Activated naive CD8-positive, alpha-beta T cell treated with anti-CD3 and anti-CD28 coated beads, Interleukin-2, amount 10 ng/mL, durations not matched to agents 7 days and 5 days (primary cell): Measurements from ENCODE around the gene AIFM3. TPM values are rescaled to one million over a fixed set of nuclear protein-coding genes. Genes with fewer than 3 reads are reported as not detected.
A peak's percentile ranks its signal among the peaks of the same experiment; 100 is the strongest.

ENCODE experiments used
- ATAC-seq: fragments of 150-1000 bp; cut with Tn5 transposase; one replicate; pipeline ENCODE4 v1.10.0; 2021; ENCODE audit warnings: low read depth, moderate library complexity
- POLR2A ChIA-PET: fragments of 350-600 bp; sonication (Branson Sonifier 250); formaldehyde crosslinking; loops from one replicate; lab custom pipeline; 2021; ENCODE audit warnings: antibody characterized with exemption; lab: Charles Lee
- DNase-seq: peaks from one replicate; pipeline ENCODE4 v3.0.0; 2021
- H3K27ac Mint-ChIP-seq: one replicate; pipeline ENCODE4 v1.8.0; 2022; ENCODE audit warnings: mild to moderate bottlenecking, mixed read lengths
- H3K27me3 Mint-ChIP-seq: one replicate; pipeline ENCODE4 v1.8.0; 2022; ENCODE audit warnings: mild to moderate bottlenecking, moderate library complexity, mixed read lengths
- H3K36me3 Mint-ChIP-seq: one replicate; pipeline ENCODE4 v1.8.0; 2021; ENCODE audit warnings: mild to moderate bottlenecking, mixed read lengths
- H3K4me1 Mint-ChIP-seq: one replicate; pipeline ENCODE4 v1.8.0; 2021; ENCODE audit warnings: mixed read lengths
- H3K4me3 Mint-ChIP-seq: one replicate; pipeline ENCODE4 v1.8.0; 2022; ENCODE audit warnings: mild to moderate bottlenecking, moderate library complexity, mixed read lengths
- H3K9me3 Mint-ChIP-seq: one replicate; pipeline ENCODE4 v1.8.0; 2021; ENCODE audit warnings: mixed read lengths
- total RNA-seq, 2 experiments: library from RNA; stranded (reverse); gene quantifications; one replicate each; pipeline ENCODE4 v1.2.3, GENCODE V29; 2021

The AIFM3 gene
- total RNA-seq, 2 experiments from 2014 or later = 0.37 to 0.94 TPM

- Mint-ChIP-seq H3K27ac (no peak overlapping the region), H3K27me3 (no peaks in the 10 kb centered on the region), H3K4me1 (peaks cover 8% of the 10 kb centered on the region), H3K4me3 (no peak overlapping the region), H3K9me3 (no peaks in the 10 kb centered on the region), H3K36me3 (no peaks in the 10 kb centered on the region)
- ATAC-seq (no peak), DNase-seq (peak; percentile 44)
- POLR2A ChIA-PET = no interaction called here
Observed at GRCh38 chr22:21009638-21010425, 42.8 kb downstream of the AIFM3 start.

GRCh38 chr22:21010426-21011113 lies 43.5 kb downstream of the AIFM3 start:
- ATAC-seq (no peak), DNase-seq (no peak)
- H3K9me3 Mint-ChIP-seq = no peaks in the 10 kb centered on the region
- peaks cover 3% of the 10 kb centered on the region for H3K27me3 Mint-ChIP-seq
- no peak overlapping the region for H3K27ac Mint-ChIP-seq
- POLR2A ChIA-PET = no interaction called here
- H3K36me3 Mint-ChIP-seq = no peaks in the 10 kb centered on the region
- no peak overlapping the region for H3K4me3 Mint-ChIP-seq
- peaks cover 11% of the 10 kb centered on the region for H3K4me1 Mint-ChIP-seq

GRCh38 chr22:21012446-21013407 lies 45.7 kb downstream of the AIFM3 start:
- Mint-ChIP-seq H3K4me1 (peaks cover 11% of the 10 kb centered on the region), H3K9me3 (no peaks in the 10 kb centered on the region), H3K36me3 (no peaks in the 10 kb centered on the region), H3K27ac (no peak overlapping the region), H3K4me3 (no peak overlapping the region), H3K27me3 (peaks cover 3% of the 10 kb centered on the region)
- ATAC-seq (no peak), DNase-seq (no peak)
- POLR2A ChIA-PET = interaction anchor here (0.6 to 2.3 kb wide), 2 partner anchors 8 to 10 kb away, joined by 7 to 16 read pairs; partner anchors contain the start of gene THAP7

- Mint-ChIP-seq H3K4me3 (peak overlapping the region; percentile 83), H3K36me3 (no peaks in the 10 kb centered on the region), H3K27me3 (peaks cover 3% of the 10 kb centered on the region), H3K9me3 (no peaks in the 10 kb centered on the region), H3K27ac (peak overlapping the region; percentile 66), H3K4me1 (peaks cover 11% of the 10 kb centered on the region)
- POLR2A ChIA-PET = interaction anchor here (0.9 to 2.3 kb wide), 2 partner anchors 10 to 11 kb away, joined by 3 to 16 read pairs; partner anchors contain the start of gene THAP7
- no peak for ATAC-seq
- DNase-seq = no peak
Observed at GRCh38 chr22:21013657-21014201, 46.7 kb downstream of the AIFM3 start.

GRCh38 chr22:21014202-21014725 lies 47.2 kb downstream of the AIFM3 start:
- Mint-ChIP-seq H3K27me3 (peaks cover 3% of the 10 kb centered on the region), H3K4me1 (peaks cover 11% of the 10 kb centered on the region), H3K4me3 (peak overlapping the region; percentile 83), H3K27ac (peak overlapping the region; percentile 66), H3K36me3 (no peaks in the 10 kb centered on the region), H3K9me3 (no peaks in the 10 kb centered on the region)
- POLR2A ChIA-PET = interaction anchor here (0.9 to 2.3 kb wide), 3 partner anchors 9 to 12 kb away, joined by 3 to 16 read pairs (median 3); partner anchors contain the start of gene THAP7
- DNase-seq = peak; percentile 87
- ATAC-seq = peak; percentile 90

GRCh38 chr22:21014726-21015465 lies 47.8 kb downstream of the AIFM3 start, which contains the start of gene P2RX6:
P2RX6 (plus strand) TSS chr22:21015165; CDS start chr22:21015175, 10 bp downstream.
- Mint-ChIP-seq H3K27ac (peak within 1 kb of the TSS; percentile 66), H3K4me1 (peaks cover 11% of the 10 kb centered on the region), H3K36me3 (no peaks in the 10 kb centered on the region), H3K4me3 (peak within 1 kb of the TSS; percentile 83), H3K27me3 (peaks cover 3% of the 10 kb centered on the region), H3K9me3 (no peaks in the 10 kb centered on the region)
- POLR2A ChIA-PET = interaction anchor here (0.9 kb wide), 2 partner anchors 9 to 13 kb away, joined by 3 read pairs; partner anchors contain the start of gene THAP7
- DNase-seq (peak; percentile 29), ATAC-seq (no peak)

- ATAC-seq (no peak), DNase-seq (no peak)
- Mint-ChIP-seq H3K4me1 (peaks cover 11% of the 10 kb centered on the region), H3K27me3 (peaks cover 3% of the 10 kb centered on the region), H3K4me3 (no peak overlapping the region), H3K9me3 (no peaks in the 10 kb centered on the region), H3K36me3 (no peaks in the 10 kb centered on the region), H3K27ac (no peak overlapping the region)
- POLR2A ChIA-PET = no interaction called here
Observed at GRCh38 chr22:21015466-21016006, 48.5 kb downstream of the AIFM3 start.

- no peak overlapping the region for H3K27ac Mint-ChIP-seq
- POLR2A ChIA-PET = no interaction called here
- DNase-seq = no peak
- no peak for ATAC-seq
- no peaks in the 10 kb centered on the region for H3K36me3 Mint-ChIP-seq
- no peak overlapping the region for H3K4me3 Mint-ChIP-seq
- H3K4me1 Mint-ChIP-seq = peaks cover 13% of the 10 kb centered on the region
- H3K9me3 Mint-ChIP-seq = no peaks in the 10 kb centered on the region
- peaks cover 3% of the 10 kb centered on the region for H3K27me3 Mint-ChIP-seq
Observed at GRCh38 chr22:21016644-21017420, 49.8 kb downstream of the AIFM3 start.

- POLR2A ChIA-PET = no interaction called here
- H3K9me3 Mint-ChIP-seq = no peaks in the 10 kb centered on the region
- no peak overlapping the region for H3K27ac Mint-ChIP-seq
- no peak for DNase-seq
- peaks cover 3% of the 10 kb centered on the region for H3K27me3 Mint-ChIP-seq
- no peak for ATAC-seq
- no peaks in the 10 kb centered on the region for H3K36me3 Mint-ChIP-seq
- H3K4me3 Mint-ChIP-seq = no peak overlapping the region
- H3K4me1 Mint-ChIP-seq = peaks cover 13% of the 10 kb centered on the region
Observed at GRCh38 chr22:21018314-21018713, 51.3 kb downstream of the AIFM3 start.

GRCh38 chr22:21020802-21021429 lies 53.9 kb downstream of the AIFM3 start:
- Mint-ChIP-seq H3K36me3 (peaks cover 3% of the 10 kb centered on the region), H3K9me3 (no peaks in the 10 kb centered on the region), H3K27me3 (no peaks in the 10 kb centered on the region), H3K4me1 (peaks cover 20% of the 10 kb centered on the region), H3K4me3 (no peak overlapping the region), H3K27ac (peak overlapping the region; percentile 8)
- no peak for DNase-seq
- peak; percentile 70 for ATAC-seq
- POLR2A ChIA-PET = no interaction called here

- H3K27ac Mint-ChIP-seq = no peak overlapping the region
- POLR2A ChIA-PET = no interaction called here
Observed at GRCh38 chr22:21022507-21022906, 55.5 kb downstream of the AIFM3 start.

More at GRCh38 chr22:21022507-21022906, 55.5 kb downstream of the AIFM3 start:
- no peak for ATAC-seq
- Mint-ChIP-seq H3K36me3 (peaks cover 3% of the 10 kb centered on the region), H3K9me3 (no peaks in the 10 kb centered on the region), H3K27me3 (no peaks in the 10 kb centered on the region), H3K4me1 (peaks cover 22% of the 10 kb centered on the region), H3K4me3 (no peak overlapping the region)
- DNase-seq = no peak
